Vagina (tissue), 2 donors: ENCODE data around the gene CCNB1IP1.

ENCODE experiments used
- CTCF ChIP-seq, 3 experiments: fragments of 450-650 bp in 2 of 3; fragments of 200-600 bp in 1 of 3; sonication (generic) in 1 of 3; IDR thresholded peaks; one replicate each; pipeline ENCODE4 v1.5.1; 2017 to 2019; ENCODE audit warnings: antibody characterized with exemption in 3 of 3, mild to moderate bottlenecking in 2 of 3, moderate library complexity in 2 of 3
- POLR2A ChIP-seq, 2 donors: fragments of 450-650 bp; IDR thresholded peaks; one replicate each; pipeline ENCODE4 v1.6.1; 2017; ENCODE audit warnings: antibody characterized with exemption in 2 of 2, mild to moderate bottlenecking in 2 of 2, moderate library complexity in 2 of 2

DNA sequence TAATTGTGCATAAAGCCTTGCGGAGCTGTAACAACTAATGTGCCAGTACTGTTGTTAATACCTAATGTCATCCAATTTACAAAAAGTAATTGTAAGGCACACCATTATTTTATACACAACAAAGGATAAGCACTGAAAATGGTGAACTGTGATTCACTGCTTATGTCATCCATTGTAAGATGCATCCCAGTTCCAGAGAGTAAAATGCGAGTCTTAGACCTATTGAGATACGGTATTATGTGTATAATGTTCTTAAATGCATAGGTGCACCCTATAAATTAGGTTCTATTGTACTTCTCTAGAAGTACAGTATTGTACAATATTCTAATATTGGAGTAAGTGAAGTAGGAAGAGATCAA is 10.8 kb upstream of the CCNB1IP1 start:
- TF ChIP-seq CTCF (IDR thresholded peaks at IDR 0.05) = no peak
- no peak for TF ChIP-seq POLR2A (IDR thresholded peaks at IDR 0.05)
